Measurements from ENCODE around the gene NKD2. TPM values are rescaled to one million over a fixed set of nuclear protein-coding genes. Genes with fewer than 3 reads are reported as not detected.

Gene NKD2
- total RNA-seq, 1 experiment from 2014 or later: 12.8 TPM

DNA sequence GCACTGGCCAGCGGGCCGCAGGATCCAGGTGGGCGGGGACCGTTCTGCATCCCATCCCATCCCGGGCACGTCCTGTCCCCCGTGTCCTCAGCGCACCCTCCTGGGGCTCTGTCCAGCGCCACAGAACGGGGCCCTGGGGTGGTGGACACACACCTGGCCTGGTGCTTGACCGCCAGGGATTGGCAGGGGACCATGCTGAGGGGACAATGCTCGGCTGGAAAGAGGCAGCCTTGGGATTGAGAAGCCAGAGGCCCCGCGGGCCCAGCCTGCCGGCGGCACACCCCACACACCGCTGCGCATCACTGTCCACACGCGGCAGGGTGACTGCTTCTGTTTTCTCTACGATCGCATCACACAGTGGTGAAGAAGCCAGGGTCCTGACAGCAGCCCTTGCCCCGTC lies 70.2 kb downstream of the NKD2 start (continued):
- TF ChIP-seq IRF2 (CRISPR knock-in tag; IDR thresholded peaks at IDR 0.05; ENCODE audit: borderline replicate concordance, low read depth) (no peak), NR3C1 (CRISPR knock-in tag; conservative IDR thresholded peaks at IDR 0.05; ENCODE audit: low read depth) (no peak), ZNF671 (CRISPR knock-in tag; IDR thresholded peaks at IDR 0.05) (no peak), EMX1 (CRISPR knock-in tag; IDR thresholded peaks at IDR 0.05) (no peak)
- TF ChIP-seq, protein P1, sequence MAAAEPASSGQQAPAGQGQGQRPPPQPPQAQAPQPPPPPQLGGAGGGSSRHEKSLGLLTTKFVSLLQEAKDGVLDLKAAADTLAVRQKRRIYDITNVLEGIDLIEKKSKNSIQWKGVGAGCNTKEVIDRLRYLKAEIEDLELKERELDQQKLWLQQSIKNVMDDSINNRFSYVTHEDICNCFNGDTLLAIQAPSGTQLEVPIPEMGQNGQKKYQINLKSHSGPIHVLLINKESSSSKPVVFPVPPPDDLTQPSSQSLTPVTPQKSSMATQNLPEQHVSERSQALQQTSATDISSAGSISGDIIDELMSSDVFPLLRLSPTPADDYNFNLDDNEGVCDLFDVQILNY (CRISPR knock-in tag; IDR thresholded peaks at IDR 0.05): no peak

DNA sequence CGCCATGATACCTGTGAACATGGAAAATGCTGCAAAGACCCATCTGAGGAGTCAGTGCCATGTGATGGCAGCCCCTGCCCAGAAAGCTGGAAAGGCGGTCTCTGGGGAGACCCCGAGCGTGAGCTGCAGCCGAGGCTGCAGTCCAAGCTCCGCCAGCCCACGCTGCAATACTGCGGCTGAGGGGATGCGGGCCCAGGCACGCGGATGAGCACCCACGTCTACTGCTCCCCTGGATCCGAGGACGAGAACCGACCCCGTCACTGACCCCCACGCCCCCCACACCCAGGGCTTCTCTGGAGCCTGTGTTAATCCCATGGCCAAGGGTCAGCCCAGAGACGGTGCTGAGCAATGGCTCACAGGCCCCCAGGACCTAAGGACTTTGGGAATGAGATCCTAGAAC lies 70.9 kb downstream of the NKD2 start:
- Mint-ChIP-seq H3K27me3 (ENCODE audit: low read depth) (no peaks in the 10 kb centered on the region), H3K9me3 (no peaks in the 10 kb centered on the region), H3K4me1 (no peaks in the 10 kb centered on the region), H3K27ac (no peak overlapping the region), H3K4me3 (no peak overlapping the region), H3K36me3 (peaks cover 8% of the 10 kb centered on the region)
- CTCF ChIA-PET: no interaction called here
- DNase-seq (ENCODE audit: low spot score) (no peak), ATAC-seq (no peak)
- TF ChIP-seq, protein P2, sequence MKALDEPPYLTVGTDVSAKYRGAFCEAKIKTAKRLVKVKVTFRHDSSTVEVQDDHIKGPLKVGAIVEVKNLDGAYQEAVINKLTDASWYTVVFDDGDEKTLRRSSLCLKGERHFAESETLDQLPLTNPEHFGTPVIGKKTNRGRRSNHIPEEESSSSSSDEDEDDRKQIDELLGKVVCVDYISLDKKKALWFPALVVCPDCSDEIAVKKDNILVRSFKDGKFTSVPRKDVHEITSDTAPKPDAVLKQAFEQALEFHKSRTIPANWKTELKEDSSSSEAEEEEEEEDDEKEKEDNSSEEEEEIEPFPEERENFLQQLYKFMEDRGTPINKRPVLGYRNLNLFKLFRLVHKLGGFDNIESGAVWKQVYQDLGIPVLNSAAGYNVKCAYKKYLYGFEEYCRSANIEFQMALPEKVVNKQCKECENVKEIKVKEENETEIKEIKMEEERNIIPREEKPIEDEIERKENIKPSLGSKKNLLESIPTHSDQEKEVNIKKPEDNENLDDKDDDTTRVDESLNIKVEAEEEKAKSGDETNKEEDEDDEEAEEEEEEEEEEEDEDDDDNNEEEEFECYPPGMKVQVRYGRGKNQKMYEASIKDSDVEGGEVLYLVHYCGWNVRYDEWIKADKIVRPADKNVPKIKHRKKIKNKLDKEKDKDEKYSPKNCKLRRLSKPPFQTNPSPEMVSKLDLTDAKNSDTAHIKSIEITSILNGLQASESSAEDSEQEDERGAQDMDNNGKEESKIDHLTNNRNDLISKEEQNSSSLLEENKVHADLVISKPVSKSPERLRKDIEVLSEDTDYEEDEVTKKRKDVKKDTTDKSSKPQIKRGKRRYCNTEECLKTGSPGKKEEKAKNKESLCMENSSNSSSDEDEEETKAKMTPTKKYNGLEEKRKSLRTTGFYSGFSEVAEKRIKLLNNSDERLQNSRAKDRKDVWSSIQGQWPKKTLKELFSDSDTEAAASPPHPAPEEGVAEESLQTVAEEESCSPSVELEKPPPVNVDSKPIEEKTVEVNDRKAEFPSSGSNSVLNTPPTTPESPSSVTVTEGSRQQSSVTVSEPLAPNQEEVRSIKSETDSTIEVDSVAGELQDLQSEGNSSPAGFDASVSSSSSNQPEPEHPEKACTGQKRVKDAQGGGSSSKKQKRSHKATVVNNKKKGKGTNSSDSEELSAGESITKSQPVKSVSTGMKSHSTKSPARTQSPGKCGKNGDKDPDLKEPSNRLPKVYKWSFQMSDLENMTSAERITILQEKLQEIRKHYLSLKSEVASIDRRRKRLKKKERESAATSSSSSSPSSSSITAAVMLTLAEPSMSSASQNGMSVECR (CRISPR knock-in tag; IDR thresholded peaks at IDR 0.05; ENCODE audit: borderline replicate concordance): no peak
- TF ChIP-seq, protein P3, sequence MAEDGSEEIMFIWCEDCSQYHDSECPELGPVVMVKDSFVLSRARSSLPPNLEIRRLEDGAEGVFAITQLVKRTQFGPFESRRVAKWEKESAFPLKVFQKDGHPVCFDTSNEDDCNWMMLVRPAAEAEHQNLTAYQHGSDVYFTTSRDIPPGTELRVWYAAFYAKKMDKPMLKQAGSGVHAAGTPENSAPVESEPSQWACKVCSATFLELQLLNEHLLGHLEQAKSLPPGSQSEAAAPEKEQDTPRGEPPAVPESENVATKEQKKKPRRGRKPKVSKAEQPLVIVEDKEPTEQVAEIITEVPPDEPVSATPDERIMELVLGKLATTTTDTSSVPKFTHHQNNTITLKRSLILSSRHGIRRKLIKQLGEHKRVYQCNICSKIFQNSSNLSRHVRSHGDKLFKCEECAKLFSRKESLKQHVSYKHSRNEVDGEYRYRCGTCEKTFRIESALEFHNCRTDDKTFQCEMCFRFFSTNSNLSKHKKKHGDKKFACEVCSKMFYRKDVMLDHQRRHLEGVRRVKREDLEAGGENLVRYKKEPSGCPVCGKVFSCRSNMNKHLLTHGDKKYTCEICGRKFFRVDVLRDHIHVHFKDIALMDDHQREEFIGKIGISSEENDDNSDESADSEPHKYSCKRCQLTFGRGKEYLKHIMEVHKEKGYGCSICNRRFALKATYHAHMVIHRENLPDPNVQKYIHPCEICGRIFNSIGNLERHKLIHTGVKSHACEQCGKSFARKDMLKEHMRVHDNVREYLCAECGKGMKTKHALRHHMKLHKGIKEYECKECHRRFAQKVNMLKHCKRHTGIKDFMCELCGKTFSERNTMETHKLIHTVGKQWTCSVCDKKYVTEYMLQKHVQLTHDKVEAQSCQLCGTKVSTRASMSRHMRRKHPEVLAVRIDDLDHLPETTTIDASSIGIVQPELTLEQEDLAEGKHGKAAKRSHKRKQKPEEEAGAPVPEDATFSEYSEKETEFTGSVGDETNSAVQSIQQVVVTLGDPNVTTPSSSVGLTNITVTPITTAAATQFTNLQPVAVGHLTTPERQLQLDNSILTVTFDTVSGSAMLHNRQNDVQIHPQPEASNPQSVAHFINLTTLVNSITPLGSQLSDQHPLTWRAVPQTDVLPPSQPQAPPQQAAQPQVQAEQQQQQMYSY (CRISPR knock-in tag; IDR thresholded peaks at IDR 0.05): no peak
- TF ChIP-seq ZNF317 (CRISPR knock-in tag; IDR thresholded peaks at IDR 0.05; ENCODE audit: borderline replicate concordance, low read depth) (no peak), RELA (CRISPR knock-in tag; IDR thresholded peaks at IDR 0.05; ENCODE audit: borderline replicate concordance) (no peak), ZNF423 (CRISPR knock-in tag; IDR thresholded peaks at IDR 0.05) (no peak), ZNF219 (CRISPR knock-in tag; IDR thresholded peaks at IDR 0.05; ENCODE audit: borderline replicate concordance) (no peak), IRF2 (CRISPR knock-in tag; IDR thresholded peaks at IDR 0.05; ENCODE audit: borderline replicate concordance, low read depth) (no peak), GTF2I (CRISPR knock-in tag; conservative IDR thresholded peaks at IDR 0.05) (no peak), ZNF263 (CRISPR knock-in tag; IDR thresholded peaks at IDR 0.05; ENCODE audit: low read depth) (no peak), NR1H2 (CRISPR knock-in tag; IDR thresholded peaks at IDR 0.05) (no peak)
- POLR2A ChIA-PET: no interaction called here

DNA sequence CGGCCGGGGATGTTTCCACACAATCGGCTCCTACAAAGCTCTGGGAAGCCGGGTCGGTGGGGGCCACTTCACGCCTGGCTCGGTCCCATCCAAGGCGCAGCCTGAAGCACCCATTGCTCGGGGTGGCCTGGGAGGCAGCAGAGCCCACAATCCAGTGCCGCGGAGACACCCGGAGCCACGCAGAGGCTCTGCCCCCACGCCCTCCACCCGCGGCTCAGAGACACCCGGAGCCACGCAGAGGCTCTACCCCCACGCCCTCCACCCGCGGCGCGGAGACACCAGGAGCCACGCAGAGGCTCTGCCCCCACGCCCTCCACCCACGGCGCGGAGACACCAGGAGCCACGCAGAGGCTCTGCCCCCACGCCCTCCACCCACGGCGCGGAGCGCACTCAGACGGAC lies 71.4 kb downstream of the NKD2 start:
- ChIA-PET CTCF (no interaction called here), POLR2A (no interaction called here)
- ATAC-seq: no peak
- no peaks in the 10 kb centered on the region for H3K4me1 Mint-ChIP-seq
- no peaks in the 10 kb centered on the region for H3K27me3 Mint-ChIP-seq (ENCODE audit: low read depth)
- H3K9me3 Mint-ChIP-seq: no peaks in the 10 kb centered on the region
- H3K27ac Mint-ChIP-seq: no peak overlapping the region
- TF ChIP-seq JUN (CRISPR knock-in tag; IDR thresholded peaks at IDR 0.05) (no peak), ZNF121 (CRISPR knock-in tag; IDR thresholded peaks at IDR 0.05) (no peak), NFE2L1 (CRISPR knock-in tag; IDR thresholded peaks at IDR 0.05) (no peak), SMAD3 (CRISPR knock-in tag; IDR thresholded peaks at IDR 0.05; ENCODE audit: borderline replicate concordance) (no peak), FOXJ3 (CRISPR knock-in tag; IDR thresholded peaks at IDR 0.05; ENCODE audit: borderline replicate concordance) (no peak), SOX15 (CRISPR knock-in tag; IDR thresholded peaks at IDR 0.05) (no peak)
- TF ChIP-seq, protein P4, sequence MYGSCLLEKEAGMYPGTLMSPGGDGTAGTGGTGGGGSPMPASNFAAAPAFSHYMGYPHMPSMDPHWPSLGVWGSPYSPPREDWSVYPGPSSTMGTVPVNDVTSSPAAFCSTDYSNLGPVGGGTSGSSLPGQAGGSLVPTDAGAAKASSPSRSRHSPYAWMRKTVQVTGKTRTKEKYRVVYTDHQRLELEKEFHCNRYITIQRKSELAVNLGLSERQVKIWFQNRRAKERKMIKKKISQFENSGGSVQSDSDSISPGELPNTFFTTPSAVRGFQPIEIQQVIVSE (CRISPR knock-in tag; IDR thresholded peaks at IDR 0.05; ENCODE audit: borderline replicate concordance): no peak
- TF ChIP-seq, protein P1 (CRISPR knock-in tag; IDR thresholded peaks at IDR 0.05): no peak
- TF ChIP-seq, protein P5, sequence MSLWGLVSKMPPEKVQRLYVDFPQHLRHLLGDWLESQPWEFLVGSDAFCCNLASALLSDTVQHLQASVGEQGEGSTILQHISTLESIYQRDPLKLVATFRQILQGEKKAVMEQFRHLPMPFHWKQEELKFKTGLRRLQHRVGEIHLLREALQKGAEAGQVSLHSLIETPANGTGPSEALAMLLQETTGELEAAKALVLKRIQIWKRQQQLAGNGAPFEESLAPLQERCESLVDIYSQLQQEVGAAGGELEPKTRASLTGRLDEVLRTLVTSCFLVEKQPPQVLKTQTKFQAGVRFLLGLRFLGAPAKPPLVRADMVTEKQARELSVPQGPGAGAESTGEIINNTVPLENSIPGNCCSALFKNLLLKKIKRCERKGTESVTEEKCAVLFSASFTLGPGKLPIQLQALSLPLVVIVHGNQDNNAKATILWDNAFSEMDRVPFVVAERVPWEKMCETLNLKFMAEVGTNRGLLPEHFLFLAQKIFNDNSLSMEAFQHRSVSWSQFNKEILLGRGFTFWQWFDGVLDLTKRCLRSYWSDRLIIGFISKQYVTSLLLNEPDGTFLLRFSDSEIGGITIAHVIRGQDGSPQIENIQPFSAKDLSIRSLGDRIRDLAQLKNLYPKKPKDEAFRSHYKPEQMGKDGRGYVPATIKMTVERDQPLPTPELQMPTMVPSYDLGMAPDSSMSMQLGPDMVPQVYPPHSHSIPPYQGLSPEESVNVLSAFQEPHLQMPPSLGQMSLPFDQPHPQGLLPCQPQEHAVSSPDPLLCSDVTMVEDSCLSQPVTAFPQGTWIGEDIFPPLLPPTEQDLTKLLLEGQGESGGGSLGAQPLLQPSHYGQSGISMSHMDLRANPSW (CRISPR knock-in tag; conservative IDR thresholded peaks at IDR 0.05; ENCODE audit: low read depth): no peak
- H3K36me3 Mint-ChIP-seq: peaks cover 8% of the 10 kb centered on the region
- no peak overlapping the region for H3K4me3 Mint-ChIP-seq
- DNase-seq (ENCODE audit: low spot score): no peak

Measured in WTC11 (cell line).